Fibroblast of villous mesenchyme (primary cell): ENCODE results near the gene PLEKHF1. TPM values are rescaled to one million over a fixed set of nuclear protein-coding genes. Genes with fewer than 3 reads are reported as not detected.

Source experiments
- DNase-seq: peaks from one replicate; pipeline ENCODE4 v3.0.0-alpha.2; 2010; ENCODE audit warnings: low read depth
- H3K4me3 ChIP-seq: 2 replicates; pipeline ENCODE4 v1.5.1; 2011; ENCODE audit warnings: low read depth, mild to moderate bottlenecking, low read length
- total RNA-seq: library from RNA; depleted of rRNA; stranded (reverse); fragments of >200 nt; gene quantifications from 2 replicates; pipeline ENCODE4 v1.2.3, GENCODE V29; 2012
- TF ChIP-seq, protein P1 (sequence below): IDR thresholded peaks from 2 replicates; pipeline ENCODE4 v1.5.1; 2012; ENCODE audit warnings: low read depth, mild to moderate bottlenecking, low read length; ENCODE audit not compliant: insufficient read depth

The PLEKHF1 gene
- total RNA-seq, 1 donor, result 9.9 TPM

DNA sequence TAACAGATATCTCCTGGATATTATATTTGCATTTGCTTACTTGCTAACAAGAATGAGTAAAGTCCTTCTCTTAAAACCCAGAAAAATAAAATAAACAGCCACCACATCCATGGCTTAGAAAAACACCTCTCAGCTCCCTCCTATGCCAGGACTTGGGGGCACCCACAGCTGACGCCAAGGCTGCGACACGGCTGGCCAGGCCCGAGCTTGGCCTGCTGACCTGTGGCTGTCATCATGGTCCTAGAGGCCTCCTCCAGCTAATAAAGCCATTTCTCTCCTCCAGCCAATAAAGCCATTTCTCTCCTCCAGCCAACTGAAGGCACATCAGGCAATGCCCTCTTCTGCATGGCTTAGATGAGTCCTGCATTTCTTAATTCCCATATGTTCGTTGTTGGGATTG, 28.9 kb downstream of the PLEKHF1 start:
- no peak overlapping the region for H3K4me3 ChIP-seq
- DNase-seq, result no peak
- TF ChIP-seq, protein P1, sequence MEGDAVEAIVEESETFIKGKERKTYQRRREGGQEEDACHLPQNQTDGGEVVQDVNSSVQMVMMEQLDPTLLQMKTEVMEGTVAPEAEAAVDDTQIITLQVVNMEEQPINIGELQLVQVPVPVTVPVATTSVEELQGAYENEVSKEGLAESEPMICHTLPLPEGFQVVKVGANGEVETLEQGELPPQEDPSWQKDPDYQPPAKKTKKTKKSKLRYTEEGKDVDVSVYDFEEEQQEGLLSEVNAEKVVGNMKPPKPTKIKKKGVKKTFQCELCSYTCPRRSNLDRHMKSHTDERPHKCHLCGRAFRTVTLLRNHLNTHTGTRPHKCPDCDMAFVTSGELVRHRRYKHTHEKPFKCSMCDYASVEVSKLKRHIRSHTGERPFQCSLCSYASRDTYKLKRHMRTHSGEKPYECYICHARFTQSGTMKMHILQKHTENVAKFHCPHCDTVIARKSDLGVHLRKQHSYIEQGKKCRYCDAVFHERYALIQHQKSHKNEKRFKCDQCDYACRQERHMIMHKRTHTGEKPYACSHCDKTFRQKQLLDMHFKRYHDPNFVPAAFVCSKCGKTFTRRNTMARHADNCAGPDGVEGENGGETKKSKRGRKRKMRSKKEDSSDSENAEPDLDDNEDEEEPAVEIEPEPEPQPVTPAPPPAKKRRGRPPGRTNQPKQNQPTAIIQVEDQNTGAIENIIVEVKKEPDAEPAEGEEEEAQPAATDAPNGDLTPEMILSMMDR, result no peak

DNA sequence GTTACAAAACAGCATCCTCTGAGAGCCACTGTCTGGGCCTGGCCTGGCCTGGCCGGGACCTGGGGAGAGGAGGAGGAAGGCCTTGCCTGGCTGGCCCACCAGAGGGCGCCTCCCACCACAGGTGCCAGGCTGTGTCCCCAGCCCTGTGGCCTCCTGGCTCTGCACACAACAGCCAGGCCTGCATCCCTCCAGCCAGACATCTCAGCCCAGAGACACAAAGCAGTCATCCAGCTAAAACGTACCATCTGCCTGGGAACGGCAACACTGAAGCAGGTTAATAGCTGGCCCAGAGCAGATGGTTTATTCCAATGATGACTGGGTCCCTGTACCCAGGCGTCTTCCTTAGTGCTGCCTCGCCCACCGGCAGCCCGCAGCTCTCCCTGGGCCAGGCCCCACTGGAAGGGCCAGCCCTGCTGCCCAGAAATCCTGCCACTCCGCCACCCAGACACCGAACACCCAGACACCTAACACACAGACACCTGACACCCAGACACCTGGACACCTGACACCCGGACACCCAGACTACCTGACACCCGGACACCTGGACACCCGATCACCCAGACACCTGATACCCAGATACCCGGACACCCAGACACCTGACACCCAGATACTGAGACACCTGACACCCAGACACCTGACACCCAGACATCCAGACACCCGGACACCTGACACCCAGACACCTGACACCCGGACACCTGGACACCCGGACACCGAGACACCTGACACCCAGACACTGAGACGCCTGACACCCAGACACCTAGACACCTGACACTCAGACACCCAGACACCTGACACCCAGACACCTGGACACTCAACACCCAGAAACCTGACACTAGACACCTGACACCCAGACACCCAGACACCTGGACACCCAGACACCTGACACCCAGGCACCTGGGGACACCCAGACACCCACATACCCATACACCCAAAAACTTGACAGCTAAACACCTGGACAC, 29.7 kb downstream of the PLEKHF1 start:
- H3K4me3 ChIP-seq, result no peak overlapping the region
- DNase-seq, result peak; percentile 76
- TF ChIP-seq, protein P1, result peak; percentile 90

GRCh38 chr19:29695765-29696564, 30.7 kb downstream of the PLEKHF1 start:
- no peak for DNase-seq
- no peak overlapping the region for H3K4me3 ChIP-seq
- TF ChIP-seq, protein P1, result no peak

GRCh38 chr19:29696565-29696846, 31.2 kb downstream of the PLEKHF1 start:
- no peak overlapping the region for H3K4me3 ChIP-seq
- TF ChIP-seq, protein P1, result no peak
- DNase-seq, result no peak

DNA sequence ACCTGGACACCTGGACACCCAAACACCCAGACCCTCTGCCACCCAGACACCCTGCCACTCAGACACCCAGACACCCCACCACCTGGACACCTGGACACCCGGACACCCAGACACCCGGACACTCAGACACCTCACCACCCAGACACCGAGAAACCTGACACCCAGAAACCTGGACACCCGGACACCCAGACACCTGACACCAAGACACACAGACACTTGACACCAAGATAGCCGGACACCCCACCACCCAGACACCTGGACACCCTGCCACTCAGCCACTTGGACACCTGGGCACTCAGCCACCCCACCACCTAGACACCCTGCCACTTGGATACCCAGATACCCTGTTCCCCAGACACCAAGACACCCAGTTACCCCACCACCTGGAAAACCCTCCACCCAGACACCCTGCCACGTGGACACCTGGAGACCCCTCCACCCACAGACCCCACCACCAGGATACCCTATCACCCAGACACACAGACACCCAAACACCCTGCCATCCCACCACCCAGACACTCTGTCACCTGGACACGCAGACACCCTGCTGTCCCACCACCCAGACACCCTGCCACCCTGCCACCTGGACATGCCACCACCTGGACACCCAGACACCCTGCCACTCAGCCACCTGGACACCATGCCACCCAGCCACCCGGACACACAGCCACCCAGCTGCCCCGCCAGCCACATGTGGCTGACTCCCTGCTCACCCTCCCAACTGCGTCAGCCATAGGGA, 32.4 kb downstream of the PLEKHF1 start:
- DNase-seq, result no peak
- H3K4me3 ChIP-seq, result no peak overlapping the region
- TF ChIP-seq, protein P1, result no peak

DNA sequence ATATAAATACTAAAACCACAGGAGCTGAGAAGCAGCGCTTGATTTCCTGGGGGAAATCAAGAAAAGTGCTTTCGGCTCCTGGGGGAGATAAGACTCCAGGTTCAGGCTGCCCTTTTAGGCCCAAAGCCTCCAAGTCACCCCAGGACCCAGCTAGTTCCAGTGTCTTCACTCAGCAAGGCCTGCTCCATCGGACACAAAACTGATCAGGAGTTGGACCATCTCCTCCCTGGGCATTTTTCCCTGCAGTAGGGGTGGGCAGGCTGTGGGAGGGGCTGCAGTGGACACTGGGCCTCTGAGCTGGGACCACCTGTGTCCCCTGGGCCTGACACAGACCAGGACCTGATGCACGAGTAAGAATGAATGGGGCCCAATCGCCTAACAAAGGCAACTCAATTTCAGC, 34.6 kb downstream of the PLEKHF1 start:
- TF ChIP-seq, protein P1, result no peak
- H3K4me3 ChIP-seq, result no peak overlapping the region

More for the DNA sequence above, 34.6 kb downstream of the PLEKHF1 start:
- no peak for DNase-seq
